ENCODE data around the gene TAS2R9. TPM values are rescaled to one million over a fixed set of nuclear protein-coding genes. Genes with fewer than 3 reads are reported as not detected.

The TAS2R9 gene
- total and polyA plus RNA-seq, 10 donors: 0.72 to 2.1 TPM; not detected in 8

DNA sequence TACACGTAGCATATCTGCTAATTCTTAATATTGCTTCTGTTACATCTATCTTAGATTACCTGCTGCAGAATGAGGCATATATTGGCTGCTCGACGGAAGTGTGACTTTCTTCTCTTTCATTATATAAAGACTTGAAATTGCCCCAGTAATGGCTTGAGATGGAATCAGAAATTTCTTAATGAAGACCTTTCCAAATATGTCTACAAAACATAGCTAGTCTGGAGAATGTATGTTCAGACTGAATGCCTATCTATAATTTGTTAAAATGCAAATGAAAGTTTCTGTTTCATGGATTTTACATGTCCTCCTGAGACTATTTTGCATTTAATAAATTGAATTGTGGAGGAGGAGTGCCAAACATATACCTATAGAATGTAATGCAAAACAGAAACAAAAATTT, 16.3 kb upstream of the TAS2R9 start, which contains the start of gene TAS2R10:
TAS2R10 (minus strand) TSS at position 101 of the 400 bp plus-strand sequence; CDS start at position 12, 89 bp downstream.
- Histone ChIP-seq H3K27me3 (replicated peaks in 1 of 7) (no peaks in the 10 kb centered on the region), H3K27ac (no peak within 1 kb of the TSS), H3K36me3 (no peaks in the 10 kb centered on the region), H3K9me3 (no peaks in the 10 kb centered on the region), H3K4me1 (no peaks in the 10 kb centered on the region), H3K4me3 (no peak within 1 kb of the TSS)
- TF ChIP-seq POLR2AphosphoS5 (IDR thresholded peaks at IDR 0.05) (no peak), POLR2A (IDR thresholded peaks at IDR 0.05) (no peak)
- WGBS, 5 donors: 87 to 98% (median 94%) methylated on average over 3 of the region's 3 CpGs
- intact Hi-C loops (cut with DNase I; ENCODE audit: low total_unique reads): no loop called here
- no peak for DNase-seq

DNA sequence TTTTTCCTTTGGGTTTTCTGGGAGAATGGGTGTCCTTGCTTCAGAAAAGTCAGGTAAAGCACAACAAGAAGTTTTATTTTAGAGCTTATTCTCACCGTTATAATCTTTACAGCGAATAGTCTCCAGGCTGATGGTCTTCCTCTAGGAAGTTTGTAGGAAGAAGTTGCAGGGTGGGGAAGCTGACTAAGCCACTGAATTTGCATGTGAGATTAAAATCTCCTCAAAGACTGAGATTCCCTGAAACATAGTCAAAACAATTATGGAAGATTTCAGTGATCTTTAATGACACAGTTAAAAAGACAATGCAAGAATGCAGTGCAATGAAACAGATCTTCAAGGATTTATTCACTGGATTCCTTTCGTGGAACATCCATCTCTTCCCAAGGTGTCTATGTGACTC, 15.0 kb upstream of the TAS2R9 start:
- WGBS, 5 donors: 83 to 88% (median 86%) methylated on average over 3 of the region's 3 CpGs
- no peak for DNase-seq
- intact Hi-C loops (cut with DNase I; ENCODE audit: low total_unique reads): no loop called here
- Histone ChIP-seq H3K36me3 (no peaks in the 10 kb centered on the region), H3K4me1 (no peaks in the 10 kb centered on the region), H3K9me3 (no peaks in the 10 kb centered on the region), H3K4me3 (no peak overlapping the region), H3K27ac (no peak overlapping the region), H3K27me3 (replicated peaks in 1 of 7) (no peaks in the 10 kb centered on the region)
- TF ChIP-seq POLR2A (IDR thresholded peaks at IDR 0.05) (no peak), POLR2AphosphoS5 (IDR thresholded peaks at IDR 0.05) (no peak)
- TF ChIP-seq, protein P1, sequence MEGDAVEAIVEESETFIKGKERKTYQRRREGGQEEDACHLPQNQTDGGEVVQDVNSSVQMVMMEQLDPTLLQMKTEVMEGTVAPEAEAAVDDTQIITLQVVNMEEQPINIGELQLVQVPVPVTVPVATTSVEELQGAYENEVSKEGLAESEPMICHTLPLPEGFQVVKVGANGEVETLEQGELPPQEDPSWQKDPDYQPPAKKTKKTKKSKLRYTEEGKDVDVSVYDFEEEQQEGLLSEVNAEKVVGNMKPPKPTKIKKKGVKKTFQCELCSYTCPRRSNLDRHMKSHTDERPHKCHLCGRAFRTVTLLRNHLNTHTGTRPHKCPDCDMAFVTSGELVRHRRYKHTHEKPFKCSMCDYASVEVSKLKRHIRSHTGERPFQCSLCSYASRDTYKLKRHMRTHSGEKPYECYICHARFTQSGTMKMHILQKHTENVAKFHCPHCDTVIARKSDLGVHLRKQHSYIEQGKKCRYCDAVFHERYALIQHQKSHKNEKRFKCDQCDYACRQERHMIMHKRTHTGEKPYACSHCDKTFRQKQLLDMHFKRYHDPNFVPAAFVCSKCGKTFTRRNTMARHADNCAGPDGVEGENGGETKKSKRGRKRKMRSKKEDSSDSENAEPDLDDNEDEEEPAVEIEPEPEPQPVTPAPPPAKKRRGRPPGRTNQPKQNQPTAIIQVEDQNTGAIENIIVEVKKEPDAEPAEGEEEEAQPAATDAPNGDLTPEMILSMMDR (IDR thresholded peaks at IDR 0.05 in 8 of 11, conservative IDR thresholded peaks at IDR 0.05 in 3 of 11): no peak

DNA sequence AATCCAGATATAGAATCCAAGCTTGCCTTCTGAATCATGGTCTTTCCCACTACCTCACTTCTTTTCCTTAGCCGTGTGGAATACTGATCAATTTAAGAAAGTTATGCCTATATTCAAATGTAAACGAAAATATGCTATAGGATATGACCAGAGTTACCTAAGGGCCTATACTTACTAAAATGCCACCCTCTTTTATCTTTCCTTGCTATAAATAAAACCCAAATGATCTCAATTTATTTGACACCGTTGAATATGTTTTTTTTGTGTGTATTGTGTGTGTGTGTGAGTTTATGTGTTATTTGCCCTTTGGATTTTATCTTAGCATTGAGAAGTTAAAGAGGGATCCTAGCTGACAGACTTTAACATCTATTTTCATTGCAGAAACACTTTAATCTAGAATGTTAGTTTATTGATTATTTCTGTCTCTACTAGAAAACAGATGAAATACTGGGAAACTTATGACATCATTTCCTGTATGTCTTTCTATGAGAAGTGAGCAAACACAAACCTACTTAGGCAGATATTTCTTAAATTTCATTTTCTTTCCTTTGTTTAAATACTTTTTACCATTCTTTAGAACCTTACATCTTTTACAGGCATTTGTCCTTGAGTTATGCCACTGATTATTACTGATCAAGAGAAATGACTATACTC, 2.0 kb upstream of the TAS2R9 start:
- Histone ChIP-seq H3K4me3 (no peak overlapping the region), H3K36me3 (no peaks in the 10 kb centered on the region), H3K27me3 (replicated peaks in 1 of 7) (peaks cover 0 to 10% (median 0%) of the 10 kb centered on the region in 7 donors), H3K4me1 (no peaks in the 10 kb centered on the region), H3K9me3 (peaks cover 0 to 3% (median 0%) of the 10 kb centered on the region in 8 donors), H3K27ac (no peak overlapping the region)
- WGBS, 5 donors: 77 to 90% (median 83%) methylated on average over 3 of the region's 3 CpGs
- intact Hi-C loops (cut with DNase I; ENCODE audit: low total_unique reads): no loop called here
- DNase-seq: no peak
- TF ChIP-seq POLR2AphosphoS5 (IDR thresholded peaks at IDR 0.05) (no peak), POLR2A (IDR thresholded peaks at IDR 0.05) (no peak)
- TF ChIP-seq, protein P1 (IDR thresholded peaks at IDR 0.05 in 8 of 11, conservative IDR thresholded peaks at IDR 0.05 in 3 of 11): no peak

DNA sequence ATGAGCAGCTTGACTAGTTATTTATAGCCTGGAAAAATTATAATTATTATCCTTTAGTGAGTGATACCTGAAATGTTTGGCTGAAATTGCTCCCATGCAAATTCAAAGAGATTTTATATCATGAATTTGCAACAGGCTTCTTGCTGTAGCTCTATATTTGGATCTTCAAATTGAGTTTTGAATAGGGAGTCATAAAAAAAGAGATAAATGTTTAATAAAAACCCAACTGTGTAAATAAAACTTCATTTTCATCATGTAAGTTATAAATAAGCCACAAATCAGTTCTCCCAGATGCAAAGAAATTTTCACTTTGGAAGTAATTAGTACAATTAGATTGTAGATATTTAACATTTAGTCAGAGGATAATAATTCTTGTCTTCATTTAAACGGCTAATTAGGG, 2.8 kb downstream of the TAS2R9 start, which contains the start of gene TAS2R8:
TAS2R8 (minus strand) TSS at position 101 of the 400 bp plus-strand sequence. CDS start 306 bp downstream, outside the sequence.
- no peak for DNase-seq
- Histone ChIP-seq H3K27me3 (replicated peaks in 1 of 7) (peaks cover 0 to 15% (median 0%) of the 10 kb centered on the region in 7 donors), H3K36me3 (no peaks in the 10 kb centered on the region), H3K9me3 (no peaks in the 10 kb centered on the region), H3K4me1 (no peaks in the 10 kb centered on the region), H3K4me3 (no peak within 1 kb of the TSS), H3K27ac (no peak within 1 kb of the TSS)
- intact Hi-C loops (cut with DNase I; ENCODE audit: low total_unique reads): no loop called here
- TF ChIP-seq, protein P1 (IDR thresholded peaks at IDR 0.05 in 8 of 11, conservative IDR thresholded peaks at IDR 0.05 in 3 of 11): no peak
- TF ChIP-seq POLR2AphosphoS5 (IDR thresholded peaks at IDR 0.05) (no peak), POLR2A (IDR thresholded peaks at IDR 0.05) (no peak)
- WGBS, 5 donors: 69 to 89% (median 75%) methylated on average over 1 of the region's 1 CpG
